ENCODE measurements around the gene PLXNB2.

- TF ChIP-seq EZH2 (IDR thresholded peaks at IDR 0.05; ENCODE audit: insufficient read depth, poor library complexity, severe bottlenecking) (no peak), EZH2phosphoT487 (IDR thresholded peaks at IDR 0.05; ENCODE audit: insufficient read depth, low read depth) (no peak)
Observed at GRCh38 chr22:50314081-50314454, 6.6 kb upstream of the PLXNB2 start.
